Measurements from ENCODE around the gene SCRN1.

DNA sequence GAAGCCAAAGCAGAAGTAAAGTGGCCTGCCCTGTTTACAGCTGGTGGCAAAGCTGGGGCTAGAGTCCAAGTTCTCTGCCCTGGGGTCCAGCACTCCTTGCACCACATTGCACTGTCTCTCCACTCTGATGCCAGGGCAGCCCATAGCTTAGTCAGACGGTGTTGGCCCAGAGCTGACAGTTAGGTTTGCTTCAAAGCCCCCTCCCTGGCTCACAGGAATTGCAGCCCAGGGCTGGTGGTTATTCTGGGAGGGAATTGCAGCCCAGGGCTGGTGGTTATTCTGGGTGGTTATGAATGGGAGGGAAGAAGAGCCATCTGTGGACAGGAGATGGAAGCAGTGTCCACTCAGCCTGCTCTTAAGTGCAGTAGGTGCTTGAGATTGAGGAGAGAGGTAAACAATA, 88.9 kb downstream of the SCRN1 start:
- no peak for TF ChIP-seq POLR2A (IDR thresholded peaks at IDR 0.05; ENCODE audit: low read depth, low read length)
- no peak for TF ChIP-seq PAX5 (IDR thresholded peaks at IDR 0.05; ENCODE audit: insufficient read depth, low read length, severe bottlenecking)
- TF ChIP-seq POLR2AphosphoS5 (IDR thresholded peaks at IDR 0.05; ENCODE audit: low read depth, low read length): no peak
- no peak for TF ChIP-seq TAF1 (IDR thresholded peaks at IDR 0.05; ENCODE audit: low read depth, low read length)
- no peak for TF ChIP-seq POU2F2 (IDR thresholded peaks at IDR 0.05; ENCODE audit: low read depth, low read length)
- no peak for TF ChIP-seq SPI1 (IDR thresholded peaks at IDR 0.05; ENCODE audit: low read depth, low read length)

Measured in GM12891 (cell line).